ENCODE measurements around the gene ADAMTSL2.

DNA sequence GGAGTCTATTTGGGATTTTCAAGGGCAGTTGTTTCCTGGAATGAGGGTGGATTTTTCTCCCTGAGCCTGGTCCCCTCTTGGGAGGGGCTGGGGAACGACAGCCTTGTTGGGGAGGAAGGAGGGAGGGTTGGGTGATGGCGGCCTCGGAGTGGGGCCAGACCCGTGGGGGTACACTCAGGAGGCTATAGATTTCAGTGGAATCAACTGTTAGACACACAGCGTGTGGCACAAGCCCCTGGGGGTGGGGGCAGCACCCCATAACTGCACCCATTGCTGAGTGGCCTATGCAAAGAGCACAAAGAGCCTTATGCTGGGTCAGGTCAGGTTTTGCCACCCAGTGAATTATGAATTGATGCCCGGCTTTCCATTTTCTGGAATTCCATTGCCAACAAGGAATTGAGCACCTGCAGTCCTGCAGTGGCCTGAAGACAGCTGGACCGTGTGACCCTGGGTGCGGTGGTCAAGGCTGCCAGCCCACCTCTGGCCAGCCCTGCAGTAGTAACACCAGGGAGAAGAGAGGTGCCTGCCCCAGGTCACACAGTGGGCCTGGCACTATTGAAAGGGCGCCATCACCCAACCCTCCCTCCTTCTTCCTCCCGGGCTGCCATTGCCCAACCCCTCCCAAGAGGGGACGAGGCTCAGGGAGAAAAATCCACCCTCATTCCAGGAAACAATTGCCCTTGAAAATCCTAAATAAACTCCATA, 18.1 kb upstream of the ADAMTSL2 start:
- TF ChIP-seq GATA3 (IDR thresholded peaks at IDR 0.05; ENCODE audit: low read depth, low read length) = no peak
- no peak for TF ChIP-seq GATA2 (IDR thresholded peaks at IDR 0.05; ENCODE audit: low read depth, low read length)

All from SH-SY5Y (cell line).